Measurements from ENCODE around the gene TNNT2. TPM values are rescaled to one million over a fixed set of nuclear protein-coding genes. Genes with fewer than 3 reads are reported as not detected.
A peak's percentile ranks its signal among the peaks of the same experiment; 100 is the strongest.

Gene TNNT2
- total and polyA plus RNA-seq, 2 of the 13 experiments (the other 11 are each of a cell fraction or from before 2014, with no cell fraction given): 0.20 to 0.63 TPM

- no peak for TF ChIP-seq SMAD9 (CRISPR knock-in tag; IDR thresholded peaks at IDR 0.05)
- 0 out of 2 replicates have a peak, but pooled peaks have one; percentile 12 for TF ChIP-seq ATF2 (CRISPR knock-in tag; IDR thresholded peaks at IDR 0.05)
- TF ChIP-seq PRDM10 (CRISPR knock-in tag; IDR thresholded peaks at IDR 0.05; ENCODE audit: low read depth): 0 out of 2 replicates have a peak, but pooled peaks have one; percentile 3
- TF ChIP-seq IRF9 (CRISPR knock-in tag; IDR thresholded peaks at IDR 0.05; ENCODE audit: borderline replicate concordance): 0 out of 2 replicates have a peak, but pooled peaks have one; percentile 13
- TF ChIP-seq ZNF768 (CRISPR knock-in tag; IDR thresholded peaks at IDR 0.05): no peak
- TF ChIP-seq SRY (CRISPR knock-in tag; IDR thresholded peaks at IDR 0.05): 0 out of 2 replicates have a peak, but pooled peaks have one; percentile 32
- peak; percentile 9 for TF ChIP-seq TEAD3 (CRISPR knock-in tag; optimal IDR thresholded peaks at IDR 0.05; ENCODE audit: borderline replicate concordance)
- no peak for TF ChIP-seq ZNF362 (CRISPR knock-in tag; IDR thresholded peaks at IDR 0.05; ENCODE audit: borderline replicate concordance)
These were observed 22.9 kb upstream of the TNNT2 start (continued) for GRCh38 chr1:201400212-201400851.
